Breast epithelium (tissue), 3 donors: ENCODE measurements around the gene GREB1L.

ENCODE experiments used
- POLR2AphosphoS5 ChIP-seq, 3 donors: sonication (generic); formaldehyde crosslinking; IDR thresholded peaks; one replicate each; pipeline ENCODE4 v1.6.1; 2017; ENCODE audit warnings: antibody characterized with exemption in 3 of 3
- TF ChIP-seq, protein P1 (sequence below), 3 donors: fragments of 450-650 bp; IDR thresholded peaks; one replicate each; pipeline ENCODE4 v1.5.1; 2016 to 2017; ENCODE audit warnings: antibody characterized with exemption in 3 of 3, mild to moderate bottlenecking in 3 of 3, moderate library complexity in 3 of 3

GRCh38 chr18:21316296-21316695 is 74.3 kb downstream of the GREB1L start:
- TF ChIP-seq, protein P1, sequence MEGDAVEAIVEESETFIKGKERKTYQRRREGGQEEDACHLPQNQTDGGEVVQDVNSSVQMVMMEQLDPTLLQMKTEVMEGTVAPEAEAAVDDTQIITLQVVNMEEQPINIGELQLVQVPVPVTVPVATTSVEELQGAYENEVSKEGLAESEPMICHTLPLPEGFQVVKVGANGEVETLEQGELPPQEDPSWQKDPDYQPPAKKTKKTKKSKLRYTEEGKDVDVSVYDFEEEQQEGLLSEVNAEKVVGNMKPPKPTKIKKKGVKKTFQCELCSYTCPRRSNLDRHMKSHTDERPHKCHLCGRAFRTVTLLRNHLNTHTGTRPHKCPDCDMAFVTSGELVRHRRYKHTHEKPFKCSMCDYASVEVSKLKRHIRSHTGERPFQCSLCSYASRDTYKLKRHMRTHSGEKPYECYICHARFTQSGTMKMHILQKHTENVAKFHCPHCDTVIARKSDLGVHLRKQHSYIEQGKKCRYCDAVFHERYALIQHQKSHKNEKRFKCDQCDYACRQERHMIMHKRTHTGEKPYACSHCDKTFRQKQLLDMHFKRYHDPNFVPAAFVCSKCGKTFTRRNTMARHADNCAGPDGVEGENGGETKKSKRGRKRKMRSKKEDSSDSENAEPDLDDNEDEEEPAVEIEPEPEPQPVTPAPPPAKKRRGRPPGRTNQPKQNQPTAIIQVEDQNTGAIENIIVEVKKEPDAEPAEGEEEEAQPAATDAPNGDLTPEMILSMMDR (IDR thresholded peaks at IDR 0.05), result no peak
- no peak for TF ChIP-seq POLR2AphosphoS5 (IDR thresholded peaks at IDR 0.05)
